K562 (cell line): ENCODE data around the gene SPAG4. TPM values are rescaled to one million over a fixed set of nuclear protein-coding genes. Genes with fewer than 3 reads are reported as not detected.
A peak's percentile ranks its signal among the peaks of the same experiment; 100 is the strongest.

Experiments
- DMBX1 ChIP-seq: fragments of 250-450 bp; sonication (Bioruptor Pico); IDR thresholded peaks from 2 replicates; pipeline ENCODE4 v1.8.0; 2022; ENCODE audit warnings: inconsistent platforms, mild to moderate bottlenecking, moderate library complexity, borderline replicate concordance
- FUS ChIP-seq: fragments of 200-400 bp; formaldehyde crosslinking; optimal IDR thresholded peaks from 2 replicates; pipeline ENCODE3; 2017; ENCODE audit warnings: low read depth, low read length
- HEY1 ChIP-seq: fragments of 250-450 bp; sonication (Bioruptor Pico); IDR thresholded peaks from 2 replicates; pipeline ENCODE4 v1.5.0; 2020; ENCODE audit warnings: mild to moderate bottlenecking, moderate library complexity, borderline replicate concordance
- ILF3 ChIP-seq: fragments of 450-650 bp; IDR thresholded peaks from 2 replicates; pipeline ENCODE4 v1.6.1; 2018; ENCODE audit warnings: antibody characterized with exemption, mild to moderate bottlenecking, moderate library complexity, borderline replicate concordance
- MYC ChIP-seq, 2 experiments: fragments of 250-450 bp in 1 of 2; sonication (Bioruptor Pico) in 1 of 2; IDR thresholded peaks; 2 replicates each; pipeline versions ENCODE4 v1.5.1 to v1.6.1; 2012 to 2021; ENCODE audit warnings: low read depth in 2 of 2, borderline replicate concordance in 1 of 2, improper control_type of control experiment in 1 of 2, low read length in 1 of 2, mild to moderate bottlenecking in 1 of 2, moderate library complexity in 1 of 2
- polyA plus RNA-seq, 8 experiments: library from polyadenylated mRNA; depleted of rRNA in 4 of 8; stranded (reverse) in 5 of 8; unstranded in 3 of 8; fragments of >200 nt; fragmentation: Nextera tagmentation in 2 of 8; fragmentation: Illumina TruSeq in 1 of 8; extraction: Ambion mirVana in 2 of 8; extraction: Trizol in 1 of 8; gene quantifications; 2 replicates each; pipeline versions ENCODE4 v1.2.1 to v1.2.3, GENCODE V29; 2011 to 2014; ENCODE audit warnings: inconsistent platforms in 1 of 8, missing spikeins in 1 of 8
- total RNA-seq, 7 experiments: library from RNA; depleted of rRNA in 6 of 7; stranded (reverse); fragments of >200 nt in 6 of 7; fragmentation: Illumina TruSeq in 2 of 7; extraction: Trizol in 2 of 7; gene quantifications; 2 replicates each; pipeline versions ENCODE4 v1.2.1 to v1.2.3, GENCODE V29; 2011 to 2021; ENCODE audit warnings: low replicate concordance in 1 of 7
- TF ChIP-seq, protein P1 (sequence below), 2 experiments: fragments of 450-650 bp in 1 of 2; sonication (generic) in 1 of 2; formaldehyde crosslinking in 1 of 2; IDR thresholded peaks; 2 replicates each; pipeline versions ENCODE4 v1.7.1 to v1.9.0; 2016 to 2022; ENCODE audit warnings: inconsistent platforms in 1 of 2, mild to moderate bottlenecking in 1 of 2, missing genetic modification reagents in 1 of 2
- TF ChIP-seq, protein P2 (sequence below): fragments of 250-450 bp; sonication (Bioruptor Pico); IDR thresholded peaks from 2 replicates; pipeline ENCODE4 v1.5.0; 2021; ENCODE audit warnings: mild to moderate bottlenecking, borderline replicate concordance
- TF ChIP-seq, protein P3 (sequence below): fragments of 450-650 bp; formaldehyde crosslinking; IDR thresholded peaks from 2 replicates; pipeline ENCODE4 v1.4.0; 2020; ENCODE audit warnings: mild to moderate bottlenecking
- TF ChIP-seq, protein P4 (sequence below): fragments of 250-450 bp; sonication (Bioruptor Pico); IDR thresholded peaks from 2 replicates; pipeline ENCODE4 v1.8.0; 2022; ENCODE audit warnings: moderate library complexity, mild to moderate bottlenecking, inconsistent platforms
- TF ChIP-seq, protein P5 (sequence below): fragments of 250-450 bp; sonication (Bioruptor Pico); IDR thresholded peaks from 2 replicates; pipeline ENCODE4 v1.5.0; 2021

SPAG4 gene
- total and polyA plus RNA-seq, 9 of the 15 experiments (the other 6 are each of a cell fraction or from before 2014, with no cell fraction given) = 1.6 to 11.4 (median 4.6) TPM

DNA sequence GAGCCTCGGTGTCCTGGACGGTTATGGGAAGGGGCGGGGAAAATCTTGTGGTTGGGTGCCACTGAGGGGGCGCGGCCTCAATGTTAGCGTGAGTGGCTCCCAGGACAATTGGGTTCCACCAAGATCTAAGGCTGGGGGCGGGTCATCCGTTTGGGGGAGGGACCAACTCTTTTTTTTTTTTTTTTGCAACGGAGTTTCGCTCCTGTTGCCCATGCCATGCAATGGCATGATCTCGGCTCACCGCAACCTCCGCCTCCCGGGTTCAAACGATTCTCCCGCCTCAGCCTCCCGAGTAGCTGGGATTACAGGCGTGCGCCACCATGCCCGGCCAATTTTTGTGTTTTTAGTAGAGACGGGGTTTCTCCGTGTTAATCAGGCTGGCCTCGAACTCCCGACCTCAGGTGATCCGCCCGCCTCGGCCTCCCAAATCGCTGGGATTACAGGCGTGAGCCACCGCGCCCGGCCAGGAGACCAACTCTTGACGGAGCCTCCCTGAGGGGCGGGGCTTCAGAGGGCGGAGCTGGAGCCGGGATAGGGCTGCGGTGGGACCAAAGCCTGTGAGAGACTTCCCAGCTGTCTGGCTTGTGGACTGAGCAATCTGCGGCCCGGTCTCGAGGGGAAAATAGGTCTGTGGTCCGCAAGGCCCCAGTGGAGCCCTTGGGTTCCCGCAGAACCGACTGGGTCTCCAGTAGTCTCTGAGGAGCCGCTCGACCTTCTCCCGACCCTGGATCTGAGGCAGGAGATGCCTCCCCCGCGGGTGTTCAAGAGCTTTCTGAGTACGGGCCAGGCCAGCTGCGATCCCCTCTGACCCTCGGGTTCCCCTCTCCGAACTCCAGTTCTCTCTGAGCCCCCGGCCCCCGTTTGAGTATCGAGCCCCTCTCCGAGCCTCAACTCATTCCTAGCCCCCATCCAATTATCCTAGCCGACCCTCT is 1.1 kb downstream of the SPAG4 start (continued):
- TF ChIP-seq, protein P1, sequence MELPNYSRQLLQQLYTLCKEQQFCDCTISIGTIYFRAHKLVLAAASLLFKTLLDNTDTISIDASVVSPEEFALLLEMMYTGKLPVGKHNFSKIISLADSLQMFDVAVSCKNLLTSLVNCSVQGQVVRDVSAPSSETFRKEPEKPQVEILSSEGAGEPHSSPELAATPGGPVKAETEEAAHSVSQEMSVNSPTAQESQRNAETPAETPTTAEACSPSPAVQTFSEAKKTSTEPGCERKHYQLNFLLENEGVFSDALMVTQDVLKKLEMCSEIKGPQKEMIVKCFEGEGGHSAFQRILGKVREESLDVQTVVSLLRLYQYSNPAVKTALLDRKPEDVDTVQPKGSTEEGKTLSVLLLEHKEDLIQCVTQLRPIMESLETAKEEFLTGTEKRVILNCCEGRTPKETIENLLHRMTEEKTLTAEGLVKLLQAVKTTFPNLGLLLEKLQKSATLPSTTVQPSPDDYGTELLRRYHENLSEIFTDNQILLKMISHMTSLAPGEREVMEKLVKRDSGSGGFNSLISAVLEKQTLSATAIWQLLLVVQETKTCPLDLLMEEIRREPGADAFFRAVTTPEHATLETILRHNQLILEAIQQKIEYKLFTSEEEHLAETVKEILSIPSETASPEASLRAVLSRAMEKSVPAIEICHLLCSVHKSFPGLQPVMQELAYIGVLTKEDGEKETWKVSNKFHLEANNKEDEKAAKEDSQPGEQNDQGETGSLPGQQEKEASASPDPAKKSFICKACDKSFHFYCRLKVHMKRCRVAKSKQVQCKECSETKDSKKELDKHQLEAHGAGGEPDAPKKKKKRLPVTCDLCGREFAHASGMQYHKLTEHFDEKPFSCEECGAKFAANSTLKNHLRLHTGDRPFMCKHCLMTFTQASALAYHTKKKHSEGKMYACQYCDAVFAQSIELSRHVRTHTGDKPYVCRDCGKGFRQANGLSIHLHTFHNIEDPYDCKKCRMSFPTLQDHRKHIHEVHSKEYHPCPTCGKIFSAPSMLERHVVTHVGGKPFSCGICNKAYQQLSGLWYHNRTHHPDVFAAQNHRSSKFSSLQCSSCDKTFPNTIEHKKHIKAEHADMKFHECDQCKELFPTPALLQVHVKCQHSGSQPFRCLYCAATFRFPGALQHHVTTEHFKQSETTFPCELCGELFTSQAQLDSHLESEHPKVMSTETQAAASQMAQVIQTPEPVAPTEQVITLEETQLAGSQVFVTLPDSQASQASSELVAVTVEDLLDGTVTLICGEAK (IDR thresholded peaks at IDR 0.05) = peak; percentile 59
- TF ChIP-seq, protein P1 (CRISPR knock-in tag; IDR thresholded peaks at IDR 0.05) = no peak
- TF ChIP-seq, protein P2, sequence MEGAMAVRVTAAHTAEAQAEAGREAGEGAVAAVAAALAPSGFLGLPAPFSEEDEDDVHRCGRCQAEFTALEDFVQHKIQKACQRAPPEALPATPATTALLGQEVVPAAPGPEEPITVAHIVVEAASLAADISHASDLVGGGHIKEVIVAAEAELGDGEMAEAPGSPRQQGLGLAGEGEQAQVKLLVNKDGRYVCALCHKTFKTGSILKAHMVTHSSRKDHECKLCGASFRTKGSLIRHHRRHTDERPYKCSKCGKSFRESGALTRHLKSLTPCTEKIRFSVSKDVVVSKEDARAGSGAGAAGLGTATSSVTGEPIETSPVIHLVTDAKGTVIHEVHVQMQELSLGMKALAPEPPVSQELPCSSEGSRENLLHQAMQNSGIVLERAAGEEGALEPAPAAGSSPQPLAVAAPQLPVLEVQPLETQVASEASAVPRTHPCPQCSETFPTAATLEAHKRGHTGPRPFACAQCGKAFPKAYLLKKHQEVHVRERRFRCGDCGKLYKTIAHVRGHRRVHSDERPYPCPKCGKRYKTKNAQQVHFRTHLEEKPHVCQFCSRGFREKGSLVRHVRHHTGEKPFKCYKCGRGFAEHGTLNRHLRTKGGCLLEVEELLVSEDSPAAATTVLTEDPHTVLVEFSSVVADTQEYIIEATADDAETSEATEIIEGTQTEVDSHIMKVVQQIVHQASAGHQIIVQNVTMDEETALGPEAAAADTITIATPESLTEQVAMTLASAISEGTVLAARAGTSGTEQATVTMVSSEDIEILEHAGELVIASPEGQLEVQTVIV = no peak
- TF ChIP-seq, protein P3, sequence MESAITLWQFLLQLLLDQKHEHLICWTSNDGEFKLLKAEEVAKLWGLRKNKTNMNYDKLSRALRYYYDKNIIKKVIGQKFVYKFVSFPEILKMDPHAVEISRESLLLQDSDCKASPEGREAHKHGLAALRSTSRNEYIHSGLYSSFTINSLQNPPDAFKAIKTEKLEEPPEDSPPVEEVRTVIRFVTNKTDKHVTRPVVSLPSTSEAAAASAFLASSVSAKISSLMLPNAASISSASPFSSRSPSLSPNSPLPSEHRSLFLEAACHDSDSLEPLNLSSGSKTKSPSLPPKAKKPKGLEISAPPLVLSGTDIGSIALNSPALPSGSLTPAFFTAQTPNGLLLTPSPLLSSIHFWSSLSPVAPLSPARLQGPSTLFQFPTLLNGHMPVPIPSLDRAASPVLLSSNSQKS (CRISPR knock-in tag) = 0 out of 2 replicates have a peak, but pooled peaks have one; percentile 36
- TF ChIP-seq MYC (IDR thresholded peaks at IDR 0.05; ENCODE audit: low read depth, low read length) (peak; percentile 20; the same call in 1 of the 2 replicates), MYC (CRISPR knock-in tag; IDR thresholded peaks at IDR 0.05; ENCODE audit: borderline replicate concordance, low read depth) (peak; percentile 46; the same call in 1 of the 2 replicates), FUS (no peak), ILF3 (no peak), DMBX1 (CRISPR knock-in tag) (peak; percentile 67; the same call in 1 of the 2 replicates), HEY1 (CRISPR knock-in tag) (no peak)
- TF ChIP-seq, protein P4, sequence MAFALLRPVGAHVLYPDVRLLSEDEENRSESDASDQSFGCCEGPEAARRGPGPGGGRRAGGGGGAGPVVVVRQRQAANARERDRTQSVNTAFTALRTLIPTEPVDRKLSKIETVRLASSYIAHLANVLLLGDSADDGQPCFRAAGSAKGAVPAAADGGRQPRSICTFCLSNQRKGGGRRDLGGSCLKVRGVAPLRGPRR (CRISPR knock-in tag) = no peak
- TF ChIP-seq, protein P5, sequence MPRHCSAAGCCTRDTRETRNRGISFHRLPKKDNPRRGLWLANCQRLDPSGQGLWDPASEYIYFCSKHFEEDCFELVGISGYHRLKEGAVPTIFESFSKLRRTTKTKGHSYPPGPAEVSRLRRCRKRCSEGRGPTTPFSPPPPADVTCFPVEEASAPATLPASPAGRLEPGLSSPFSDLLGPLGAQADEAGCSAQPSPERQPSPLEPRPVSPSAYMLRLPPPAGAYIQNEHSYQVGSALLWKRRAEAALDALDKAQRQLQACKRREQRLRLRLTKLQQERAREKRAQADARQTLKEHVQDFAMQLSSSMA = no peak
